Rectal smooth muscle tissue (tissue), 1 donor: ENCODE data around the gene CHCHD6.

Experiments used
- H3K27ac ChIP-seq: one replicate; pipeline ENCODE4 v1.7.0; 2013; ENCODE audit warnings: low read depth, low read length, inconsistent platforms
- H3K27me3 ChIP-seq: one replicate; pipeline ENCODE4 v1.7.0; 2013; ENCODE audit warnings: low read length; ENCODE audit not compliant: control insufficient read depth, insufficient read depth
- H3K36me3 ChIP-seq: one replicate; pipeline ENCODE4 v1.7.0; 2013; ENCODE audit warnings: low read length; ENCODE audit not compliant: control insufficient read depth, insufficient read depth
- H3K4me1 ChIP-seq: one replicate; pipeline ENCODE4 v1.7.0; 2013; ENCODE audit warnings: low read length; ENCODE audit not compliant: control insufficient read depth, insufficient read depth
- H3K4me3 ChIP-seq: one replicate; pipeline ENCODE4 v1.7.0; 2013; ENCODE audit warnings: low read length
- H3K9ac ChIP-seq: one replicate; pipeline ENCODE4 v1.7.0; 2013; ENCODE audit warnings: low read length

CHCHD6 gene

GRCh38 chr3:126811530-126811929, 107.5 kb downstream of the CHCHD6 start:
- H3K27ac ChIP-seq = no peak overlapping the region
- no peak overlapping the region for H3K9ac ChIP-seq
- no peak overlapping the region for H3K4me3 ChIP-seq
- H3K36me3 ChIP-seq = no peaks in the 10 kb centered on the region
- H3K27me3 ChIP-seq = no peaks in the 10 kb centered on the region
- H3K4me1 ChIP-seq = no peaks in the 10 kb centered on the region

GRCh38 chr3:126816298-126816697, 112.3 kb downstream of the CHCHD6 start:
- Histone ChIP-seq H3K36me3 (no peaks in the 10 kb centered on the region), H3K27me3 (no peaks in the 10 kb centered on the region), H3K9ac (no peak overlapping the region), H3K4me3 (no peak overlapping the region), H3K4me1 (no peaks in the 10 kb centered on the region), H3K27ac (no peak overlapping the region)

GRCh38 chr3:126816986-126817777, 113.1 kb downstream of the CHCHD6 start:
- Histone ChIP-seq H3K36me3 (no peaks in the 10 kb centered on the region), H3K27ac (peak overlapping the region; percentile 21), H3K4me3 (no peak overlapping the region), H3K9ac (no peak overlapping the region), H3K4me1 (no peaks in the 10 kb centered on the region), H3K27me3 (no peaks in the 10 kb centered on the region)

- Histone ChIP-seq H3K27me3 (no peaks in the 10 kb centered on the region), H3K27ac (no peak overlapping the region), H3K4me3 (no peak overlapping the region), H3K36me3 (no peaks in the 10 kb centered on the region), H3K4me1 (no peaks in the 10 kb centered on the region), H3K9ac (no peak overlapping the region)
These were observed 113.7 kb downstream of the CHCHD6 start for GRCh38 chr3:126817781-126818180.

- Histone ChIP-seq H3K27me3 (no peaks in the 10 kb centered on the region), H3K4me3 (no peak overlapping the region), H3K27ac (no peak overlapping the region)
These were observed 114.5 kb downstream of the CHCHD6 start for GRCh38 chr3:126818400-126819095.

GRCh38 chr3:126826693-126827092, 122.7 kb downstream of the CHCHD6 start:
- H3K27ac ChIP-seq = no peak overlapping the region

More at GRCh38 chr3:126818400-126819095, 114.5 kb downstream of the CHCHD6 start:
- Histone ChIP-seq H3K36me3 (no peaks in the 10 kb centered on the region), H3K4me1 (no peaks in the 10 kb centered on the region), H3K9ac (no peak overlapping the region)

GRCh38 chr3:126827121-126827520, 123.1 kb downstream of the CHCHD6 start:
- no peaks in the 10 kb centered on the region for H3K36me3 ChIP-seq
- H3K4me1 ChIP-seq = no peaks in the 10 kb centered on the region
- H3K9ac ChIP-seq = no peak overlapping the region
- H3K4me3 ChIP-seq = no peak overlapping the region
- no peaks in the 10 kb centered on the region for H3K27me3 ChIP-seq
- H3K27ac ChIP-seq = no peak overlapping the region

More at GRCh38 chr3:126826693-126827092, 122.7 kb downstream of the CHCHD6 start:
- H3K9ac ChIP-seq = no peak overlapping the region
- H3K4me3 ChIP-seq = no peak overlapping the region
- H3K4me1 ChIP-seq = no peaks in the 10 kb centered on the region
- H3K27me3 ChIP-seq = no peaks in the 10 kb centered on the region
- no peaks in the 10 kb centered on the region for H3K36me3 ChIP-seq

- H3K27ac ChIP-seq = no peak overlapping the region
These were observed 124.3 kb downstream of the CHCHD6 start for GRCh38 chr3:126828306-126828705.

GRCh38 chr3:126832933-126833332, 128.9 kb downstream of the CHCHD6 start:
- no peak overlapping the region for H3K9ac ChIP-seq
- H3K27me3 ChIP-seq = no peaks in the 10 kb centered on the region
- no peak overlapping the region for H3K4me3 ChIP-seq
- H3K4me1 ChIP-seq = no peaks in the 10 kb centered on the region
- no peaks in the 10 kb centered on the region for H3K36me3 ChIP-seq
- no peak overlapping the region for H3K27ac ChIP-seq

More at GRCh38 chr3:126828306-126828705, 124.3 kb downstream of the CHCHD6 start:
- Histone ChIP-seq H3K4me1 (no peaks in the 10 kb centered on the region), H3K27me3 (no peaks in the 10 kb centered on the region), H3K36me3 (no peaks in the 10 kb centered on the region), H3K9ac (no peak overlapping the region), H3K4me3 (no peak overlapping the region)

- no peak overlapping the region for H3K27ac ChIP-seq
- no peaks in the 10 kb centered on the region for H3K27me3 ChIP-seq
- H3K4me3 ChIP-seq = no peak overlapping the region
- H3K9ac ChIP-seq = no peak overlapping the region
- no peaks in the 10 kb centered on the region for H3K36me3 ChIP-seq
- no peaks in the 10 kb centered on the region for H3K4me1 ChIP-seq
These were observed 130.8 kb downstream of the CHCHD6 start for GRCh38 chr3:126834596-126835471.

GRCh38 chr3:126835472-126836219, 131.6 kb downstream of the CHCHD6 start:
- Histone ChIP-seq H3K9ac (no peak overlapping the region), H3K27me3 (no peaks in the 10 kb centered on the region), H3K4me1 (no peaks in the 10 kb centered on the region), H3K27ac (no peak overlapping the region), H3K4me3 (no peak overlapping the region), H3K36me3 (no peaks in the 10 kb centered on the region)
